DND-41 (cell line): Measurements from ENCODE around the gene MIGA2.

ENCODE experiments used
- EZH2 ChIP-seq: IDR thresholded peaks from 3 replicates; pipeline ENCODE4 v1.6.1; 2012; ENCODE audit warnings: borderline replicate concordance, low read depth, mild to moderate bottlenecking, moderate library complexity, low read length, inconsistent platforms; ENCODE audit not compliant: severe bottlenecking
- TF ChIP-seq, protein P1 (sequence below): IDR thresholded peaks from 2 replicates; pipeline ENCODE4 v1.5.1; 2012; ENCODE audit warnings: borderline replicate concordance, low read length, moderate library complexity, mild to moderate bottlenecking; ENCODE audit not compliant: poor library complexity, severe bottlenecking; ENCODE audit errors: extremely low read depth

DNA sequence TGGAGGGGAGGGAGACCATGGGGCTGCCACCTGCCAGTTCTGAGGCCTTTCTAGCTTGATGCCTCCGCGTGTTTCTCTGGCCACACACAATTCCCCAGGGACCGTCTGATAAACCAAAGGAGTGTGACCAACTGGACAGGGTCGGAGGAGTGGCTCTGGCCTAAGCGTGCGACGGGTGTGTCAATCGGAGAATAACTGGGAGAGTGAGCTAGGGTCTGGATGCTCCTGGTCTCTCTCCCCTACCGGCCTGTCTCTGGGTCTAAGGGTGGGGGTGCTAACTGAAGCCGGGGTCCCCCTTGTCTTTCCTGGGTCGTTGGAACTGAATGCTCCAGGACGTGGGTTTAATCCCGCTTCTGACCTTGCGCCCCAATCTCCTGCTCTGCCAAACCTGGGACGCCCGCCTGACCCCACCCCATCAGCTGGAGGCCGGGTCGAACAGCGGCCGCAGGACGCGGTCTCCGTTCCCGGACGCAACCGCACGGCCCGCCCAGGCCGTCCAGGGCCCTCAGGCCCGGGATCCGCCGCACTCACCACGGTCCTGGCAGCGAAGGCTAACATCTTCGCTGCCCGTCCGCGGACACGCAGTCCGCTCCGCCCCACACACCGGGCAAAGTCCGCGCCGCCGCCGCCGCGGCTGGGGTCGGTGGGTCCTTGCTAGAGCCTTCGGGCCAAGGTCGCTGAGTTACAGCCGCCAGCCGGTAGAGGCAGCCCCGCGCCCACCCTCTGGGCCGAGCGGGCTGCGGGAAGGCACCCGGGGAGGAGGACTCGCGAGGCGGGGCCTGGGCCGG, 73.7 kb downstream of the MIGA2 start:
- TF ChIP-seq, protein P1, sequence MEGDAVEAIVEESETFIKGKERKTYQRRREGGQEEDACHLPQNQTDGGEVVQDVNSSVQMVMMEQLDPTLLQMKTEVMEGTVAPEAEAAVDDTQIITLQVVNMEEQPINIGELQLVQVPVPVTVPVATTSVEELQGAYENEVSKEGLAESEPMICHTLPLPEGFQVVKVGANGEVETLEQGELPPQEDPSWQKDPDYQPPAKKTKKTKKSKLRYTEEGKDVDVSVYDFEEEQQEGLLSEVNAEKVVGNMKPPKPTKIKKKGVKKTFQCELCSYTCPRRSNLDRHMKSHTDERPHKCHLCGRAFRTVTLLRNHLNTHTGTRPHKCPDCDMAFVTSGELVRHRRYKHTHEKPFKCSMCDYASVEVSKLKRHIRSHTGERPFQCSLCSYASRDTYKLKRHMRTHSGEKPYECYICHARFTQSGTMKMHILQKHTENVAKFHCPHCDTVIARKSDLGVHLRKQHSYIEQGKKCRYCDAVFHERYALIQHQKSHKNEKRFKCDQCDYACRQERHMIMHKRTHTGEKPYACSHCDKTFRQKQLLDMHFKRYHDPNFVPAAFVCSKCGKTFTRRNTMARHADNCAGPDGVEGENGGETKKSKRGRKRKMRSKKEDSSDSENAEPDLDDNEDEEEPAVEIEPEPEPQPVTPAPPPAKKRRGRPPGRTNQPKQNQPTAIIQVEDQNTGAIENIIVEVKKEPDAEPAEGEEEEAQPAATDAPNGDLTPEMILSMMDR: no peak
- no peak for TF ChIP-seq EZH2
